HG03571 (cell line): ENCODE data around the gene CHMP4B.

Experiments
- ATAC-seq: cut with Tn5 transposase; IDR thresholded peaks from one replicate; pipeline ENCODE4 v1.9.1; 2021; ENCODE audit not compliant: unreplicated experiment

CHMP4B gene

DNA sequence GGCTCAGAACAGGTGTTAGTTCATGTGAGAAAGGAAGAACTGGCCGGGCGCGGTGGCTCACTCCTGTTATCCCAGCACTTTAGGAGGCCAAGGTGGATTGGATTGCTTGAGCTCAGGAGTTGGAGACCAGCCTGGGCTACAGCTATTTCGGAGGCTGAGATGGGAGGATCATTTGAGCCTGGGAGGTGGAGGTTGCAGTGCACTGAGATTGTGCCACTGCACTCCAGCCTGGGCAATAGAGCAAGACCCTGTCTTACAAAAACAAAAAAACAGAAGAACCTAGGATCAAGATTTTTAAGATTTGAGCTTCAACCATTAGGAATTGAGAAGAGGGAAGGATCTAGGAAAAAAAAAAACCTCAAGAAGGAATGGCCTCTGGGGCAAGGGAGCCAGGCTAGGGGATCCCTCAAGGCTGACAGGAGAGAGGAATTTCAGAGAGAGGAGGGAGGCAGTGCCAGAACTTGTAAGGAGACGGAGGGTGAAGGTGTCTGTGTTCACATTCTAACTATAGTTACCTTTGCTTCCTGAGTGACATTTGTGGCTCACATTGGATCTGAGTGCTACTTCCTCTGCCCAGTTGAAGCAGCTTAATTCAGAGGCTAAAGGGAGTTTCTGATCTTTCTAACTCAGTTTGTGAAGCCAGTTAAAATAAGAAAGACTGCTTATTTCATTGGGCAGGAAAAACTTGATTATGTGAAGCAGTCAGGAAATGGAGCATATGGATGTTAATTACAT, 26.1 kb downstream of the CHMP4B start:
- ATAC-seq, result no peak

DNA sequence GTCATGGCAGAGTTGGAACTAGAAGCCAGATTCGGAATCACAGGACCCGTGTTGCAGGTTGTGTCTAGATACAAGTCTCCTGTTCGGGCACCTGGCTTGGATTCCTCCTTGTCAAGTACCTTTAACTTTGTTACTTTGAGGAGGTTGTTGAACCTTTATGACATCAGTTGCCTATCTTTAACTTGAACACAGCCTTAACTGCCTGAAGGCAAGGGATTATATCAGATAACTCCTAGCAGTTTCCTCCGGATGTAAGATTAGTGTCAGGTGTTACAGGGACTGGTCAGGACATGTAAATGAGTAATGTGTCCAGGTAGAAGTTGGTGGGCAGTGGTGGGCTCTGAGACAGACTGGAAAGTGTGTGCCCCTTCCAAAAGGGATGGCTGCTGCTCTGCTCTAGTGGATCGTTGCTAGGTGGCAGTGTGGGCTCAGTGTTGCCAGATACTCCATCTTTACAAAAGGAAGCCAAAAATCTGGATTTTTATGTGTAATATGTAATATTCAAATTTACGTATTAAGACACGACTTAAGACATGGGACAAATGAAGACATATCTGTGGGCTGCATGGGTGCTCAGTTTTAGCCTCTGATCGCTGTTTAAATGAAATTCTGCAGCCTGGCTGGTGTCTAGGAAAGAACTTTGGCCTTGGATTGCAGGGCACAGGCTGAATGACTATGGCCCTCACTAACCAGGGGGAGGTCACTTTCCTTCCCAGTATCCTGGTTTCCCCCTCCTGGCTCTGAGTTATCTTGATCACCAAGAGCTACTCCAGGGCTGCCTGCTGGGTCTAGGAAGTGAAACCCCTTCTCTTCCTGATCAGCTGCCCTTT, 27.1 kb downstream of the CHMP4B start:
- ATAC-seq, result no peak

- no peak for ATAC-seq
Measured at GRCh38 chr20:33839591-33839990, 28.4 kb downstream of the CHMP4B start.

DNA sequence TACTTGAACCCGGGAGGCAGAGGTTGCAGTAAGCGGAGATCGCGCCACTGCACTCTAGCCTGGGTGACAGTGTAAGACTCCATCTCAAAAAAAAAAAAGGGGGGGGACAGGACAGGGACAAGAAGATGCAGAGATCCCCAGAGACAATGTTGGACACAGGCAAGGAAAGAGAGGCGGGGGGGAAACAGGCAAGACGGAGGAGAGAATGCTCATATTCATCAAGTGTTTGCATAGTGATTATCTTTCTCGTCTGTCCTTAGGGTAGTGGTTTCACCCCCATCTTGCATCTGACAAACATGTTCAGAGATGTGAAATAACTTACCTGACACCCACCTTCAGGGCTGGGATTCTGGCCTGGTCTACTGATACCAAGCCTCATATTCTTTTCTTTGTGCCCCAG, 29.0 kb downstream of the CHMP4B start:
- ATAC-seq, result no peak

DNA sequence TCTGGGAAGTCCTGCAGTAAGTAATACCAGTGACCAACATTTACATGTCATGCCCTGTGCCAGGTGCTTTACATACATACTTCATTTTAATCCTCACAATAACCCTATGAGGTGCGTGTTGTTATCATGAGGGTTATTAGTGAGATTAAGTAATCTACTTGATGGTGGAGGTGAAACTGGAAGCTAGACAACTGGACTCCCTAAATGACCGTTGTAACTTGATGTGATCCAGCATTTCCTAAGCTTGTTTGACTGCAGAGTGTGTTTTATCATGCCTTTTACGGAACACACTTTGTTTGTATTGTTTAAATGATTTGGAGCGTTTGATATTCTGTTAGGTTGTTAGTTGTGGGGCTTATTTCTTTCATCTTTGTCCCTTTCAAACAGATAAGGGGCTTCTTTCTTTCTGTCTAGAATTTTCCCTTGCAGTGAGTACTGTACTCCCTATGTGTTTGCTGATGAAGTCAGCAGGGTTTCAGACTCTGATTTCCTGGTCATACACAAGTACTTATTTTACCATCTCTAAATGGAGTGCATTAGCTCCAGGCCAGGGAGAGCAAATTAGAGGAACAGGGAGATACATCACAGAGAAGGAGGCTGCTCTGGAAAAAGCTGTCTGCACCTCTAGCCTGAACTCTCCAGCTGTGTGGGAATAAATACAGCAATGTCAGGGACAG, 29.7 kb downstream of the CHMP4B start:
- ATAC-seq, result no peak

DNA sequence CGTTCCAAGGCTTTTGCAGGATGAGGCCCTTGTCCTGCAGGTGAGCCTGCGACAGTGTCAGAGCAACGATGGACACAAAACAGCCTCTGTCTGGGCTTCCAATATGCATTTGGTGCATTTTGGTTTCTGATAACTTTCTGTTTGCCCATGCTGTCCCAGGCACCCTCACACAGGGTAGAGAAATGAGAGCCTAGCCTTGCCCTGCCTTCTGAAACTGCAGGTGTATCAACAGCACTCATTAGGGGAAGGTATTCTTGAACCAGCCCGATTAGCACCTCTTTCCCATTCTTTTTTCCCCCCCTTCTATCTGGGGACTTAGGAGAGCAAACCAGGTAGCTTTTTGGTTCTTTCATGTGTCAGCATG, 30.3 kb downstream of the CHMP4B start:
- no peak for ATAC-seq

GRCh38 chr20:33842346-33842745, 31.2 kb downstream of the CHMP4B start:
- ATAC-seq, result no peak

DNA sequence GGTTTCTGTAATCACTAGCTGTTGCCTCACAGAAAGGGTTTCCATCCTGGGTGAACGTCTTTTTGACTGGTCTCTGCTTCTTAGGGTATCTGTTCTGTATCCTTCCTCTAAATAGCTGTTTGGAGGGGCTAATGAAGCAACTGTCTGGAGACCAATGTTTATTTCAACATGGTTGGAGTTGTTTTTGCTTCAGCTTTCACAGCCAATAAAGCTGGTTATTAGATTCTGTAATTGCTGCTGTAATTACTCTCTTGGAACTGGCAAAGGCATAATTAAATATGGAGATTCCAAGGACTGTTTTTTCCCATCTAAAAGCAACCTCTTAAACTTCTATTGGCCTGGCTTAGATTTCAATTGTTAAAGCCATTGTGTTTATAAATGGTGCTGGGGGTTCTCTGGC, 31.9 kb downstream of the CHMP4B start:
- ATAC-seq, result no peak

DNA sequence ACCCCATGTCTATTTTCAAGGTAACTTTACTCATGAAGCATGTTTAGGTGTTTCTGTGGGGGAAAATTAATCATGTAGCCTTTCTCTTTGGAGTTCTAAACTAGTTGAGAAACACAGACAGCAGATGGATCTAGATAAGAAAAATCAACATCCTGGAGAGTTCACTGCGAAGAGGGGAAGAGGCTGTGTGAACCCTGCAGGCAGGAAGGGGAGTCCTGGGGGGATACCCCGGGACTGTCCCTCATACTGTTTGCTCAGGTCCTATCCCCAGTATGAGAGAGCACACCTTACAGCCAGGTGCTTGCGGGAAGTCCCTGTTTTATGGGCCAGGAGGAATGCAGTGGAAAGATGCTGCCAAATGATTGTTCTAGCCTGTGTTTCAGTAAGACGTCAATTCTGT, 32.7 kb downstream of the CHMP4B start:
- ATAC-seq, result no peak

GRCh38 chr20:33846291-33846935, 35.3 kb downstream of the CHMP4B start:
- no peak for ATAC-seq

DNA sequence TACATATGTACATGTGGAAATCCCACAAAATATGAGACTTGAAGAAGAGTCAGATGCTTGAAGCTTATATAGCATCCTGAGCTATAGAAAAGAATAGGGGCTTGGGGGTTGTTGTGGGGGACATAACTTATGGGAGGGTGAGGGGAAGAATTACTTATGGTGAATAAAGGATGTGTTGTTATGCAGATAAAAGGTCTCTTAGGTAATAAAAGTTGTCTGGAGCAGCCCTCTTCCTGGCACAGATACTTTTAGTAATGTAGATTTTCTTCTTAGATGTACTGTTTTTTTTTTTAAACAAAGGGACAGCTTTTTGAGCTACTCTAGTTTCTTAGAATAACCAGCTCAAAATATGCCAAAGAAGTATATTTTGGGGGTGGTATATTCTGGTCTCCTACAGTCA, 35.9 kb downstream of the CHMP4B start:
- no peak for ATAC-seq

DNA sequence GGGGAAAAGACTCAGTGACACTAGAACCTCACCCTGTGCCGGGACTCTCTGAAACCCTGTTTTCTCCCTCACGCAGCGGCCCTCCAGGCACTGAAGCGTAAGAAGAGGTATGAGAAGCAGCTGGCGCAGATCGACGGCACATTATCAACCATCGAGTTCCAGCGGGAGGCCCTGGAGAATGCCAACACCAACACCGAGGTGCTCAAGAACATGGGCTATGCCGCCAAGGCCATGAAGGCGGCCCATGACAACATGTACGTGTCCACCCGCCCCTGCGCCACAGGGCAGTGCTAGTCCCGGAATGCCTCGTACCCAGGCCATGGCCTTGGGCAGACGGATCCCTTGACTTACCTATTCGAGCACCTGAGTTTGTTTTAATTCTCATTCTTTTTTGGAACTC, 37.2 kb downstream of the CHMP4B start:
- ATAC-seq, result no peak

- no peak for ATAC-seq
Measured at GRCh38 chr20:33850159-33850558, 39.0 kb downstream of the CHMP4B start.

DNA sequence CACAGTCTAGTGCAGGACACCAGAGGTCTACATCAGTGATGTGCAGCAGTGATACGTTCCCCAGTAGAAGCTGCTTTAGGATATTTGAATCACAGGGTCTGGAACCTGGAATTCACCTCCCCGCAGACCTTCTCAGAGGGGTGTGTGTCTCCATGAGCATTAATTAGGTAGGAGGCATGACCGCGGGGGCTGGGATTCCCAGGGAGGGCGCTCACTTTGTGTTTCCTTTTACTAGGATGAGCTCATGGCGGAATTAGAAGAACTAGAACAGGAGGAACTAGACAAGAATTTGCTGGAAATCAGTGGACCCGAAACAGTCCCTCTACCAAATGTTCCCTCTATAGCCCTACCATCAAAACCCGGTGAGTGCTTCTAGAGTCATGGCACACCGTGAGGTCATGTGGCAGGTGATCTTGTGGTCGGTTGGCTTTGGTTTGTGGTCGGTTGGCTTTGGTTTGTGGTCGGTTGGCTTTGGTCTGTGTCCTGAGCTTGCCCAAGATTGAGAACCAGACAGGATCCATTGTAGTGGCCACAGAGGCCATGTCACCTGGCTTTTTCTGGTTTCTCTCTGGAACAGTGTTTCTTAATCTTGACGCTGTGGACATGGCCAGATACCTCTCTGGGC, 40.8 kb downstream of the CHMP4B start:
- no peak for ATAC-seq

DNA sequence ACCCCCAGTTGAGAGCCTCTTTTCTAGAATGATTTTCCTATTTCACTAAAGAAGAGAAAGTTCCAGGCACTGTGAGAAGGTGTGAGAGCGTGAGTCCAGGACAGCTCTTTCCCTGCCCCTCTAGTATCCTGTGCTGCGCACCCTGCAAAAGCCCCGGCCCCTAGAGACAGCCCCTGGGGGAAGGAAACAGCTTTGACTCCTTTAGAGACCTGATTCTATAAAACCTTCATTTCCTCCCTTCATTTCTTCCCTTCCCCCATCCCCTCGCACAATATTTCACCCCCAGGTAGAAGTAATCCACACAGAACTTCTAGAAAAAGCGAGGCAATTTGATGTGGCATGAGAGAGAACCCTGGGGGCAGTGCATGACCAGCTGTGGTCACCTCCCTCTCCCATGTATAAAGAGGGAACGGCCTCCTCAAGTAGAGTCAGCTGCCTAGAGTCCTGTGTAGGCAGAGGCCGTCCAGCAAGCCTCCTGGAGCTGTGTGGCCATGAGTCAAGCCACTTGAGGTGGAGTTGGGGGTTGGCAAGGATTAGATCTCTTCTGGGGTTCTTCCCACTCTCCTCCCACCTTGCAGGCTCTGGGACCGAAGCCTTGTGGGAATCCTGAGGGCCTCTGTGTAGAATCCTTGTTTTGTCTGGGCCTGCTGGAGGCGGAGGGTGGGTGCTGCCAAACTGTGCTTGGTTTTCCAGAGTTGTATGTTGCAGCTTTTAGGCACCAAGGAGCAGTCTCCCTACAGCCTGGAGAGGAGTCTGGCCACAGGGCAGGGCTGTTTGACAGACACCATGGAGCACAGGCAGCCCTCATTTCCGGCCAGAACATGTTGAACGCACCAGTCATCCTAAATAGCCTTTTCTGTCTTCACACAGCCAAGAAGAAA, 41.7 kb downstream of the CHMP4B start:
- ATAC-seq, result no peak

DNA sequence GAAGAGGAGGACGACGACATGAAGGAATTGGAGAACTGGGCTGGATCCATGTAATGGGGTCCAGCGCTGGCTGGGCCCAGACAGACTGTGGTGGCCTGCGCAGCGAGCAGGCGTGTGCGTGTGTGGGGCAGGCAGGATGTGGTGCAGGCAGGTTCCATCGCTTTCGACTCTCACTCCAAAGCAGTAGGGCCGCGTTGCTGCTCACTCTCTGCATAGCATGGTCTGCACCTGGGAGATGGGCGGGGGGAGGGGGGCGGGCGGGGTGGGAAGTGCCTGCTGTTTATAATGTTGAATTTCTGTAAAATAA, 42.3 kb downstream of the CHMP4B start:
- ATAC-seq, result no peak

- ATAC-seq, result no peak
Measured at GRCh38 chr20:33857722-33858563, 46.8 kb downstream of the CHMP4B start.

DNA sequence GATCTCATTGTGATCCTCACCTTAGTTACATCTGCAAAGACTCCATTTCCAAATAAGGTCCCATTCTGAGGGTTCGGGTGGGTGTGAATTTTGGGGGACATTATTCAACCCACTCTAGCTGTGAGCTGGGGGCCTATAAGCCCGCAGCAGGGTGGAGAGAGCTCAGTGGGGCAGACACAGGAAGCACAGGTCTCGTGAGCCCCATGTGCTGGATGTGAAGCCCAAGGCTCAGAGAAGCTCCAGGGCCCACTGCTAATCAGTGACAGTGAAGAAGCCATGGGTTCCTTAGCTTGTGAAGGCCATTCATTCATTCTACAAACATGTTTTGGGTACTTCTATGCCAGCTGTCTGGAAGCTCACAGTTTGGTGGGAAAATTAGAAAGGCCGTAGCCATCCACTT, 47.5 kb downstream of the CHMP4B start:
- ATAC-seq, result no peak

GRCh38 chr20:33859157-33859695, 48.1 kb downstream of the CHMP4B start:
- no peak for ATAC-seq
